ENCODE data around the gene DNAJC16.

The DNAJC16 gene

GRCh38 chr1:15578921-15579682 lies 52.5 kb downstream of the DNAJC16 start:
- DNase-seq (ENCODE audit: low spot score): no peak

GRCh38 chr1:15579683-15580047 lies 53.0 kb downstream of the DNAJC16 start:
- no peaks in the 10 kb centered on the region for H3K9me3 ChIP-seq (ENCODE audit: severe bottlenecking)
- no peak for ATAC-seq (ENCODE audit: low read depth)

More at GRCh38 chr1:15578921-15579682, 52.5 kb downstream of the DNAJC16 start:
- no peak for ATAC-seq (ENCODE audit: low read depth)
- Histone ChIP-seq H3K36me3 (ENCODE audit: low read depth) (no peaks in the 10 kb centered on the region), H3K9me3 (ENCODE audit: severe bottlenecking) (no peaks in the 10 kb centered on the region), H3K4me1 (ENCODE audit: insufficient read depth, poor library complexity, severe bottlenecking) (no peaks in the 10 kb centered on the region), H3K4me3 (ENCODE audit: severe bottlenecking) (no peak overlapping the region), H3K27ac (ENCODE audit: poor library complexity, severe bottlenecking) (no peak overlapping the region), H3K27me3 (ENCODE audit: insufficient read depth, poor library complexity, severe bottlenecking) (no peaks in the 10 kb centered on the region)
- no peak for TF ChIP-seq CTCF (IDR thresholded peaks at IDR 0.05; ENCODE audit: poor library complexity, severe bottlenecking)

GRCh38 chr1:15583016-15583706 lies 56.5 kb downstream of the DNAJC16 start:
- ATAC-seq (ENCODE audit: low read depth): no peak
- no peak for TF ChIP-seq CTCF (IDR thresholded peaks at IDR 0.05; ENCODE audit: poor library complexity, severe bottlenecking)
- H3K27ac ChIP-seq (ENCODE audit: poor library complexity, severe bottlenecking): no peak overlapping the region
- H3K9me3 ChIP-seq (ENCODE audit: severe bottlenecking): no peaks in the 10 kb centered on the region
- H3K4me3 ChIP-seq (ENCODE audit: severe bottlenecking): no peak overlapping the region
- no peaks in the 10 kb centered on the region for H3K27me3 ChIP-seq (ENCODE audit: insufficient read depth, poor library complexity, severe bottlenecking)
- H3K36me3 ChIP-seq (ENCODE audit: low read depth): no peaks in the 10 kb centered on the region
- no peak for DNase-seq (ENCODE audit: low spot score)
- H3K4me1 ChIP-seq (ENCODE audit: insufficient read depth, poor library complexity, severe bottlenecking): no peaks in the 10 kb centered on the region

More at GRCh38 chr1:15579683-15580047, 53.0 kb downstream of the DNAJC16 start:
- Histone ChIP-seq H3K4me3 (ENCODE audit: severe bottlenecking) (no peak overlapping the region), H3K4me1 (ENCODE audit: insufficient read depth, poor library complexity, severe bottlenecking) (no peaks in the 10 kb centered on the region), H3K27ac (ENCODE audit: poor library complexity, severe bottlenecking) (no peak overlapping the region), H3K36me3 (ENCODE audit: low read depth) (no peaks in the 10 kb centered on the region), H3K27me3 (ENCODE audit: insufficient read depth, poor library complexity, severe bottlenecking) (no peaks in the 10 kb centered on the region)
- no peak for TF ChIP-seq CTCF (IDR thresholded peaks at IDR 0.05; ENCODE audit: poor library complexity, severe bottlenecking)
- no peak for DNase-seq (ENCODE audit: low spot score)

GRCh38 chr1:15584489-15585363 lies 58.1 kb downstream of the DNAJC16 start, which contains the start of gene AGMAT:
AGMAT (minus strand) TSS chr1:15585051; CDS start chr1:15584967, 84 bp downstream.
- Histone ChIP-seq H3K4me1 (ENCODE audit: insufficient read depth, poor library complexity, severe bottlenecking) (no peaks in the 10 kb centered on the region), H3K9me3 (ENCODE audit: severe bottlenecking) (peaks cover 2% of the 10 kb centered on the region), H3K4me3 (ENCODE audit: severe bottlenecking) (peak within 1 kb of the TSS; percentile 29), H3K27me3 (ENCODE audit: insufficient read depth, poor library complexity, severe bottlenecking) (no peaks in the 10 kb centered on the region), H3K36me3 (ENCODE audit: low read depth) (no peaks in the 10 kb centered on the region), H3K27ac (ENCODE audit: poor library complexity, severe bottlenecking) (no peak within 1 kb of the TSS)
- DNase-seq (ENCODE audit: low spot score) (no peak), ATAC-seq (ENCODE audit: low read depth) (peak; percentile 56)
- peak; percentile 34 for TF ChIP-seq CTCF (IDR thresholded peaks at IDR 0.05; ENCODE audit: poor library complexity, severe bottlenecking)

Measured in RWPE2 (cell line).